Dedifferentiated amniotic fluid mesenchymal stem cell (primary cell): ENCODE results near the gene RIN3.
"Not testable (repeated sequence)": the region's sequence is repeated elsewhere in the genome, so short reads cannot be mapped to it uniquely, and the experiment has no call there.

Source experiments
- DNase-seq: peaks from one replicate; pipeline ENCODE4 v3.0.0-alpha.2; 2016; ENCODE audit errors: extremely low spot score

RIN3 gene

DNA sequence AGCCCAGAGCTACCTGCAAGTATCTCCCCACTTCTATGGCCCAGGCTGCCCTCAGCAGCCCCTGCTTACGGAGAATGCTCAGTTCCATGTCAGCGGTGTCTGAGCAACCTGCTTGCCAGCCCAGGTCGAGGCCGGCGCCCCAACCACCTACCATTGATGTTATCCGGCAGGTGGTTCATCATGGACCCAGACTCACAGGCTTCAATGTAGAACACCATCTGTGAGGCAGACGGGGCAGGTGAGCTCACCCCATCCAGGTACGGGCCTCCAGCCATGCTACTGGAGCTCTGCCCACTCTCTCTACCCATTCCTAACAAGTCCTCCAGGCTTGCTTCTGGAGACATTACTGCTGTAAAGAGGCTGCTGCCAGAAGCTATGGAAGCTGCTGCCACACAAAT lies 199.1 kb downstream of the RIN3 start:
- DNase-seq = no peak

DNA sequence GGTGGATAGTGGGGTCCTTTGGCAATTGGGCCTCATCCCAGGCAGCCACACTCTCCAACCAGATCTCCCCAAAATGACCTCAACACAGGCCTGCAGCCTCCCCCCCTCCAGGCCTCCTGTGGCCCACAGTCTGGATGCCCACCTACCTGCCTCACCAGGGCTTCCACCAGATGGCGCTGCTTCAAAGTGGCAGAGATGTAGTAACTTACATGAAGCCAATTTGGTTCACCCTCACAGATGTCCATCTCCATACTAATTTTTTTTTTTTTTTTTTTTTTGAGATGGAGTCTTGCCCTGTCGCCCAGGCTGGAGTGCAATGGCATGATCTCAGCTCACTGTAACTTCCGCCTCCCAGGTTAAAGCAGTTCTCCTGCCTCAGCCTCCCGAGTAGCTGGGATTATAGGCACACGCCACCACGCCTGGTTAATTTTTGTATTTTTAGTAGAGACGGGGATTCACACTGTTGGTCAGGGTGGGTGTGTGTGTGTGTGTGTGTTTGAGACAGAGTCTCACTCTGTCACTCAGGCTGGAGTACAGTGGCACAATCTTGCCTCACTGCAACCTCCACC lies 201.2 kb downstream of the RIN3 start:
- DNase-seq = not testable (repeated sequence)

DNA sequence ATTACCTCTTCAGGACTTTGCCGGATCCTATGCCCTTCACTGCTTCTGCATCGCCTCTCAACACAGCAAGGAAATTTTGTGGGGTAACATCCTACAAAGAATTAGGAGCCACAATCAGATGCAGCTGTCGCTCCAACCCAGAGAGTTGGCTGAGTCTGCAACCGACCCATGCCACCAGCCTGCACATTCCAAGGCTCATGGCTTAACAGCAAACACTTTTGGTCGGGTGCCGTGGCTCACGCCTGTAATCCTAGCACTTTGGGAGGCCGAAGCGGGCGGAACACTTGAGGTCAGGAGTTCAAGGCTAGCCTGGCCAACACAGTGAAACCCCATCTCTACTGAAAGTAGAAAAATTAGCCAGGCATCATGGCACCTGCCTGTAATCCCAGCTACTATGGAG lies 202.6 kb downstream of the RIN3 start:
- DNase-seq = no peak

DNA sequence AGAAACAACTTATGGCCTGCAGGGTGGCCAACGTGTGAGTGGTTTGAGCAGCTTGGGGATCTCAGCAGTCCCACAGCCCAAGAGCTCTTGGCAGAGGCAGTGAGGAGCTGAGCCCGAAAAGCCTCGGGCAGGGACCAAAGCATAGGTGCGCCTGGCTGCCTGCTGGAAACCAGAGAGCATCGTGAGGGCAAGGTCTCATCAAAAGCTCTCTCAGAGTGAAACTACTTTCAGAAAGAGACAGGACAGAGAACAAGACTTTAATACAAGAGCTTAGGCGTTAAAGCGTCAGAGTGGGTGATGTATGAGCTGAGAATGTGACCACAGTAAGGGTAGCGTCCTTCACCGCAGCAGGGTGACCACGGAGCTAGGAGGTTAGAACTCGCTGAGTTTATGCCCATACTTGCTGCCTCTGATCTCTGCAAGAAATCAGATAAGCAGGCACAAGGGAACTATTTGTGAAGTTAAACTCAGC lies 204.0 kb downstream of the RIN3 start:
- no peak for DNase-seq

DNA sequence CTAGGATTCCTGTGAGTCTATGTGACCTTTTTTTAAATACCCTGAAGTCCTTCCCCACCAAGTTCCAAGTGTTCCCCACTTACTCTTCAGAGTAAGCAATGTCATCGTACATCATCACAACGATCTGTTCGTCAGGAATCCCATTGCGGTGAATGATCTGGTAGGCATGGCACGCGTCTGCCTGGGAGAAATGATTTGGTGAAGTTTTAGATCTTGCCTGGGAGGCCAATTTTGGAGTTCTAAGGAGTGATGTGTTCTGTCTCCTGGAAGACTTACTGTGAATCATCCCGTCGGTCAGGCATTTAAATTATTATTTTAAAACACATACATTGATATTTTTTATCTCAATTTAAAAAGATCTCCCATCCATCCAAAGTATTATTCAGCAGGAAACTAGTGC lies 205.1 kb downstream of the RIN3 start:
- DNase-seq = no peak

DNA sequence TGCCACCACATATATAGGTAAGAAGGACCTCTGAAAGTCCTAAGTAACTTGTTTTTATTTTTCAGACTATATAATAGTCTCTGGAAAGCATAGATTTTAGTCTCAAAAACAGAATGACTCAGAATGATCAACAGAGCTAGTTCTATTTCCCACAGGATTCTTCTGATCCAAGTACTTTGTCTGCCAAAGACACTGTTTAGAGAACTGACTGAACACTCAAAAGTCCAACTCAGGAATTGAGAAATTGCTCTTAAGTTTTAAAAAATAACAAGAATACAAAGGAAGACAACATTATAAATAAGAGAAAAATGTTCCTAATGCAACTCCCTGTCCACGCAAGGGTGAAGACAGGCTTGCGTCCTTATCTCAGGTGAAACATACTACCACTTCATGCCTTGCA lies 205.8 kb downstream of the RIN3 start:
- no peak for DNase-seq

DNA sequence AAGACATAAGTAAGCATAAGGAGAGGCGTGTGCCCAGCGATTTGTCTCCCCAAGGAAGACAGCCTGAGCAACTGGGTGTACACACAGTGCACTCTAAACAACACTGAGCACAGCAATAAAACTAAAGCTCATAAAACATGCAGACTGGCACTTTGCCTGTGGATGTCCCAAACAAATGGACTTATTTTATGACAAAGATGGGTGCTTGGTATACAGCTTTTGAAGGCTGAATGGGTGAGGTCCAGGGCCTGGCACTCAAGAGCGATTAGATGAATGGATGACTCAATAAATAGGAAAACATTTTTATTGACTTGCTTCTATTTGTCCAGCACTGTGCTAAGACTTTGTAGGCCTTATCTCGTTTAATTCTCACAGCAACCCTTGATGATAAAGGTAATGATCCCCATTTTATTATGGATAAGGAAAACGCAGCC lies 206.3 kb downstream of the RIN3 start:
- no peak for DNase-seq

DNA sequence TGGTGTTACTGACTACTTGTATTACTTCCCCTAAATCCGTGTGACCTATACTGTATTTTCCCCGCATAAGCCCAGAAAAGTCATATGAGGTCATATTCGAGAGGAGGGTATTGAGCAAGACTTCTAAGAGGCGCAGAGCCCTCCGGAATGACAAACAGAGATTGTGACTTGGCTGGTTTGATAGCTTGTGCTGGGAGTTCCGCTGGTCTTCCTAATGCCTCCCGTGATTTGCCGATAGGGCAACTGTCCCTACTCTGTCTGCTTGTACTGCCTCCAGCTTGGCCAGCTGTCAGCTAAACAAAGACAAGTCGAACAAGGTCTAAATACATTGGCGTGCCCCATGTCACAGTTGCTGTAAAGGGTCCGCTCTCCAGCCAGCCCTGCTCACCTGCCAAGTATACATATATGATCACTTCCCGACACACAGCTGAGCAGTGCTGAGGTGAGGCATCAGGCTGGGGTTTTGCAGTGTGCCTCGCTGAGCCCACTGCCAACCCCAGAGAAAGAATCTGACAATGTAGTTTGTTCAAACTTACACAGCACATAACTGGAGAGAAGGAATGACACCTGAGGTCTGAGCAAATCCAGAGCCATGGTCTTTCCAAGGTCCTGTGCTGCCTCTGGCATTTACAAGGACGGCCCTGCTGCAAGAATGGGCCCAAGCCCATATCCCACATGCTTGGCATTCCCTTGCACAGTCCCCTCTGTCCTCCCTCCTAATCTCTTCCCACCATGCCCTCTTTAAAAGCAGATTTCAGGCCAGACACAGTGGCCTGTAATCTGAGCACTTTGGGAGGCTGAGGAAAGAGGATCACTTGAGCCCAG lies 211.1 kb downstream of the RIN3 start:
- no peak for DNase-seq

DNA sequence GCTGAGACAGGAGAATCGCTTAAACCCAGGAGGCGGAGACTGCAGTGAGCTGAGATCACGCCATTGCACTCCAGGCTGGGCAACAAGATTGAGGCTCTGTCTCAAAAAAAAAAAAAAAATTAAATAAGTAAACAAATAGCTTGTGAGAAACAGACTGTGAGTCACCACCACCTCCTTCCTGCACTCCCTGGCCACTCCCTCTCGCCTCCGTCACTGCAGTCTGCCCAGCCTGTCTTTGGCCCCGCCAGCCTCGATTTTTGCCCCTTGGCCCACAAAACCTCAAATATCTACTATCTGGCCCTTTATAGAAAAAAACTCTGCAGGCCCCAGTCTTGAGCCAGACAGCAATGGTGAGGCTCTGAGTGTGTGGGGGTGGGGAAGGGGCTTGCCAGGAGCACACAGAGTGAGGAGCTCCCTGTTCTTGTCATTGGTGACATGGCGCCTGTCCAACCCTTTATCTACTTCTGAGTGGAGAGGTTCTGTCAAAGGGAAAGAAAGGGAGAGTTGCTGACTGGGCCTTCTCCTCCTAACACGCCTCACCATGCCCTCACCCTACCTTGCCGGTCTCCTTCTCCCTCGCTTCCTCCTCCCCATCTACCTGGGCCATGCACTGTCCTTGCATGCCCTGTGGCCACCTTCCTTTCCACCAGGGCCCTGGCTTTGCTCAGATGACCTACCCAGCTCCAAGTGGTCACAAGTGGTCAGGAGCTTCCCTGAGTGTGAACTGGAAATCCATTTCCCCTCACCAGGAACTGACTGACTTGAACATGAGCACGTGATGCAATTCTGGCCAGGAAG lies 212.8 kb downstream of the RIN3 start:
- no peak for DNase-seq

DNA sequence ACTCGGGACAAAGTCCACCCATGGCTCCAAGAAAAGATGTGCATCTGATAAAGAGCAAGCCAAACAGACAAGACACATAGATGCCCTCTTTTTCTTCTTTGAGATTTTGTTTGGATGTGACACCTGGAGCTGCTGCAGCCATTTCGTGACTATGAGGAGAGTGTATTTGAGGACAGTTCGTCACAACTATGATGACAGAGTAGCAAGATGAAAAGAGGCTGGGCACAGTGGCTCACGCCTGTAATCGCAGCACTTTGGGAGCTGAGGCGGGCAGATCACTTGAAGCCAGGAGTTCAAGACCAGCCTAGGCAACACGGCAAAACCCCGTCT lies 213.3 kb downstream of the RIN3 start:
- no peak for DNase-seq

DNA sequence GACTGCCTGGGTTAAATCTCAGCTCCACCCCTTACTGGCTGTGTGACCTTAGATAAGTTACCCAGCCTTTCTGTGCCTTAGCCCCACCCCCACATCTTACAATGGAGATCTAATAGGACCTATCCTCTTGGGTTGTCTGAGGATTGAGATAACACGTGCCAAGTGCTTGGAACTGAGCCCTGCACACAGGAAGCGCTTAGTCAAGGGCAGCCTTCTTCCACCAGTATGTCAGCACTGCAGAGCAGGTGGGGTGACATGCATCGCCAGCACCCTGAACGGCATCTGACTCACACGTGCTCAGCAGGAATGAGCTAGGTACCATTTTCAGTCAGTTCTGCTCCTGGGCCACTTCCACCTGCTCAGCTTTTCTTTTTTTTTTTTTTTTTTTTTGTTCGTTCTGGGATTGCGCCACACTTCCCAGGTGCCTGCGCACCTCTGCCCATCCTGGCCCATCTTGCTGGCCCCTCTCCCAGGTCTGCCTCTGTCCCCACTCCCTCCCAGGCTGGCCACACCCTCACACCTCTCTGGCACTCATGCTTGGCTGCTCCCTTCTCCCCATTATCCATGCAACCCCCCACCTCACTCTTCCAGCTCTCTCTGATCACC lies 215.3 kb downstream of the RIN3 start:
- DNase-seq = no peak

DNA sequence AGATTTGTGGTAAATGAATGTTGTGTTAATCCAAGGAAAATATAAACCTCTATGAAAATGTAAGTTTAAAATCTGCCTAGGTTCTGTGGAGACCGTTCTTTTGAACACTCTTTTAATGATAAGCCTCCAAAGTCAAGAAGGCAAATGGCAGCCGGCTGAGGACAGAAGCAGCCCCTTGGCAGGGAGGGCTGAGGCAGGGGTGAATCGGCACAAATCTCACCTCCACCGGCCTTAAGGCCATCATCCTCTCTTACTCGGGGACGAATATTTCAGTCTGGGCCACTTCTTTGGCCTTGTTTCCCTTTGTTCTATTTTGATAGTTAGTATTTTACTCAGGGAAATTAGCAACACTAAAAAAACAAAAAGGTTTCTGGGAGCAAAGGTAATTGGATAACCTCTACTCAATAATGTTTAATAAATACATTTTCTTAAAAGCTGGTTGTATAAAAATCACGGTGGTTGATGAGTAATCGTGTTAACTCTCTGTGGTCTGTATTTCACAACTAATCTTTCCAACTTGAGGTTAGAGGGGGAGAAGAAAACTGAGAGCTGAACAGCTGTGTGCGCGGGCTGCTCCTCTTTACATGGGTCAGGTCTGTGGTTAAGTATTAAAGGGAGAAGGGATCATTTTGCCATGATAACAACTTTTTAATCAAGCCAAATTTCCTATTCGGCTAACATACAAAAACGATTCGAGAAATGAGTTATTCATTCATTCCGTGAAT lies 216.2 kb downstream of the RIN3 start:
- no peak for DNase-seq

DNA sequence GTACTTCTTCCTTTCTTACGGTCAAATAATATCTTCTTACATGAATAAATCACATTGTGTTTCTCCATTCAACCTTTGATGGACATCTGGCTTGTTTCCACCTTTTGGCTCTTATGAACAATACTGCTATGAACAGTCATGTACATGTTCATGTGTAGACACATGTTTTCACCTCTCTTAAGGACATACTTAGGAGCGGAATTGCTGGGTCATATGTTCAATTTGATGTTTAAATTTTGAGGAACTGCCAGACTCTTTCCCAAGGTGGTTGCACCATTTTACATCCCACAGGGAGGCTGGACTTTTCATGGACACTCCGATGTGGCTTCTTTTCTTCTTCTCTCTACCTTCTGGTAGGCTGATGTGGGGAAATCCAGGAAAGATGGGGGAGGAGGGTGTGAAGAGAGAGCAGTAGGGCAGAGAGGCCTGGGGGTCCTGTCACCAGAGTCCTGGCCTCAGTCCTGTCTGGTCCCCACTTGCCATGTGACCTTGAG lies 218.1 kb downstream of the RIN3 start:
- no peak for DNase-seq

DNA sequence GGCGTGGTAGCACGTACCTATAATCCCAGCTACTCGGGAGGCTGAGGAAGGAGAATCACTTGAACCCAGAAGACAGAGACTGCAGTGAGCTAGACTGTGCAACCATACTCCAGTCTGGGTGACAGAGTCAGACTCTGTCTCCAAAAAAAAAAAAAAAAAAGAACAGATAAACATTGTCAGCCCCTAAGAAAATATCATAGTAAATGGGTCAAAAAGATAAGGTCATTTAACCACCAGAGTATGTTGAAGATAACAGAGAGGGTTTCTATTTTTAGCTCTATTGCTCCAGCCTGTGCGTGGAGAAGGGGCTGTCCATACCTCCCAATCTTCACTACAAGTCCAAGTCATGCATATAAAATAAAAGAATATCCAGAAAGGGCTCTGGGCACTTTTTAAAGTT lies 219.4 kb downstream of the RIN3 start:
- DNase-seq = no peak

DNA sequence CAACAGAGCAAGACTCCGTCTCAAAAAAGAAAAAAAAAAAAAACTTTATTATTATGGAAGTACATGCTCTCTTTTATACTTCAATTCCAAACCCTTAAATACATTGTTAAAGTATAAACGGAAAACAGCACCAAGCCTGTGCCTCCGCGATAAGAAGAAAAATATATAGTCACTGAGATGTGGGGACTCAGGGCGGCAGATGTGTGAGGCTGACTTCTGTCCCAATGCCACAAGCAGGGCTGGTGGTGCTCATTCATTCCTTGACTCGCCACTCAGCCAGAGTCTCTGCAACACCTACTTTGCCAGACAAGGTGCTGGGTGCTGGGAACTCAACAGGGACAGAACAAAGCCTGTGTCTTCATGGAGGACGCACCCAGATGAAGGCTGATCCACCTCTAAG lies 221.0 kb downstream of the RIN3 start:
- no peak for DNase-seq

DNA sequence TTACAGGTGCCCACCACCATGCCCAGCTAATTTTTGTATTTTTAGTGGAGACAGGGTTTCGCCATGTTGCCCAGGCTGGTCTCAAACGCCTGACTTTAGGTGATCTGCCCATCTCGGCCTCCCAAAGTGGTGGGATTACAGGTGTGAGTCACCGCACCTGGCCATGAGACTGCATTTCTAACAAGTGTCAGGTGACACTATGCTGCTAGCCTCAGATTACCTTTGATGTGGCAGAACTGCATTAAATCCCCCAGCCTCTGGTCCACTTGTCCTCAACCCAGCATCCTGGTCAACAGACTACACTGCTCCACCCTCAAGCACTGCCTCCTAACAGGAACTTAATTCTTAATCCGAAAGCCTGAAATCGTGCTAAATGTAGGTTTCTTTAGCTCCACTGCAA lies 221.8 kb downstream of the RIN3 start:
- DNase-seq = no peak

DNA sequence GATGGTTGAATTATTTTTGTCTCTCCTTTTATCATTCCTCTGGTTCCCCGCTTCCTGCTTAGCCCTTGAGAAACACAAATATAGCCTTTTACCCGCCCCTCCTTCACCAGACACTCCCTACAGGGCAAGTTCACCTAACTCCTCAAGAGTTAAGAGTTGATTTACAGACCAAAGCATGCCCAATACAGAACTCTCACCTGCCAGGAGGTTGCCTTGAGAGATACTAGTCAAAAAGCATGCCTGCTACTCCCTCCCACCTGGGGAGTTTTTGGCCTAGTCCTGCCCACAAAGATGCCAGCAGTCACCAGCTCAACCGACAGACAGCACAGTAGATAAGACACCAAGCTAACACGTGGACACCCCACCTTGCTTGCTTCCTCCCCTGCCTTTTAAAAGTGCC lies 223.6 kb downstream of the RIN3 start:
- DNase-seq = no peak

DNA sequence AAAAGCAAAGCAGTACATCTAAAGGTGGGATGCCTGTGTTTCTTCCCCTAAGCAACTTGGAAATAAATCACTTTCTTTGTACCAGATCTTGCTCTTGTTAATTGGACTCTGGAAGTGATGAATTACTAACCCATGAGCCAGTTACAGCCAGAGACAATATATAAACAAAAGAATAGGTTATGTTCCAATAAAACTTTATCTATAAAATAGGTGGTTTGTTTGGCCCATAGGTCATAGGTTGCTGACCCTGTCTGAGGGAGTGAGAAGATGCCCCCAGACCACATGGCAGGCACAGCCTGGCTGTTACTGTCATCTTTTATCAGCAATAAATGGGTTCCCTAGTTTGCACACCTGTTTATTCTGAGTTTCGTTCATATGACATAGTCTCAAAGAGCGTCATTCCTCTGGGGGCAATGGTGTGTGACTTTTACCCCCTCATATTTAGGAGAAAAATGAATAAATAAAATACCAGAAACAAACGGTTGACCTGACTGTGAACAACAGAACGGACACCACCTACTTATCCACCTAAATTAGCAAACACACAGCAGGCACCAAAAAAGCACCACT lies 224.1 kb downstream of the RIN3 start:
- no peak for DNase-seq
